ENCODE measurements around the gene GFAP.

The GFAP gene

DNA sequence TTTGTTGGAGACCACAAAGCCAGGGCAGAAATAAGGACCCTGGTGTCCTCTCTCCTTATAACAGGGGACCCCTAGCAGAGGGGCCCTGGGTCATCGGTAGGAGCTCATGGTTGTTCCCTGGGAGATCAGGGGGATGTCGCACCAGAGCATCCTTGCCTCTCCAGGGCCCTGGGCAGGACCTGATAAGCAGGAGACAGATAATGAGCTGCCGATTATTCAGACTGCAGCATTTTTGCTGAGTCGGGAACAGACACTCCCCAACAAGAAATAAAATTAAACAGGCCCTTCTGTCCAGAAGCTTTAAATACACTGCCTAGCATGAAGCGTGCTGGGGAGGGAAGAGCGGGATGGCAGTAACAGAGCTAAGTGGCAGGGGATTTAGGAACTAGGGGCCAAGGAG lies 15.4 kb upstream of the GFAP start:
- DNase-seq: no peak

DNA sequence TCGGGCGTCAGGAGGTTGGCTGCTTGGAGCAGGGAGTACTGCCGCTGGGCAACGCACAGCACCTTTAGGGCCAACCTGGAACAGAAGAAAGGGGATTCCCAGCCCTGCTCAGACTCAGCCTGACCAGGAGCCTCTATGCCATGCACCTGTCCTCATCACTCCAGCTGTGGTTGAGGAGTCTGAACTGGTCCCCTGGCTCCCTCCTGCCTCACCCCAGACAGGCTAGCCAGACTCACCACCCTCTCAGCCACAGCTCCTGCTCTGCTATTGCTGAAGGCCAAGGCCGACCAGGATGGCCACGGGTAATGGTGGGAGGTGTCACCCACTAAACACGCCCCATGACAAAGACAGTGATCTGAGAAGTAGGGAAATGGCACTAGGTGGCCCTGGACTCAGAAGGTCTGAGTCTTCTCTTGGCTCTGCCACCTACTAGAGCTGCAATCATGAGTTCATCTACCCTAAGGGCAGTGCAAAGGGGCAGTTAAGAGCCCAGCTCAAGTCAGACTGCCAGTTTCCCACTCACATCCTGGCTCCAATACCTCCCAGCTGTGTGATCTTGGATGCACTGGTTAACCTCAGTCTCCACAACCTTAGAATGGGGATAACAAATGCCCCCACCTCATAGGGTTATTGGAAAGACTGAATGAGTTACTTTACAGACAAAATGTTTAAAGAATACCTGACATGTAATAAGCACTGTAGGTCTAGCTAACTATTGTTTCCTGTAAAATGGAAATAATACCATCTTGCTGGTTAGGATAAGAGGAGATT lies 13.8 kb upstream of the GFAP start:
- DNase-seq: no peak

DNA sequence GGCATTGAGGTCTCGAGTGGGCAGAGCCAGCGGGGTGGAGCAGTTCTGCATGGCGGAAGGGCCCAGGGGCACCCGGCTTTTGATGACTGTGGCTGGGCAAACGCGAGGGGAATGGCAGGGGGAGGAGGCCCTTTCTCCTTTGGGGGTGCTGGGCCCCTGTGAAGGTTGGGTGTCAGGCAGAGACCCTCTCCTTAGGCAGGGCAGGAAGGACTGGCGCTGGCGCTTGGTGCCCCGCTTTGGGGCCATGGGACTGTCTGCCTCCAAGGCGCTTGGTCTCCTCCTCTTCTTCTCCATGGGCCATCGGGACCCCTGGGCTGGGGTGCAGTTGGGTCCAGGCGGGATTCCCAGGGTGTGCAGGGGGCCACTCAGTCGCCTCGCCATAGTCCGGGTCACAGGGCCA lies 12.8 kb upstream of the GFAP start:
- no peak for DNase-seq

DNA sequence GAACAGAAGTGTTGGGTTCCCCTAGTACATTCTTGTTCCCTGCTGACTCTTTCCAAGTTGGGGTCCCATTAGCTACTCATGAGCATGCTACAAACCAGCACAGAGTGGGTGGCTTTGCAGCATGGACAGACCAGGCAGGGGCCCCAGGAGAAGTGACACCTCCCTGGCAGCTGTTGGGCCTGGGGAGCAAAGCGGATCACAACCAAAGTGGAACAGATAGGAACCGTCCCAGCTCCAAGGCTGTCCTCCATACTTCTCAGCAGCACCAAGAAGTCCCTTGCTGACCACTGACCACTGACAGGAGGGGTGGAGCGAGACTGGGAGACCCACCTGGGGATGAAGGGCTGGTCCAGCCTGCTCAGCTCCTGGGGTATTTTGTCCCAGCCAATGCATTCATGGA lies 12.4 kb upstream of the GFAP start:
- DNase-seq: no peak

DNA sequence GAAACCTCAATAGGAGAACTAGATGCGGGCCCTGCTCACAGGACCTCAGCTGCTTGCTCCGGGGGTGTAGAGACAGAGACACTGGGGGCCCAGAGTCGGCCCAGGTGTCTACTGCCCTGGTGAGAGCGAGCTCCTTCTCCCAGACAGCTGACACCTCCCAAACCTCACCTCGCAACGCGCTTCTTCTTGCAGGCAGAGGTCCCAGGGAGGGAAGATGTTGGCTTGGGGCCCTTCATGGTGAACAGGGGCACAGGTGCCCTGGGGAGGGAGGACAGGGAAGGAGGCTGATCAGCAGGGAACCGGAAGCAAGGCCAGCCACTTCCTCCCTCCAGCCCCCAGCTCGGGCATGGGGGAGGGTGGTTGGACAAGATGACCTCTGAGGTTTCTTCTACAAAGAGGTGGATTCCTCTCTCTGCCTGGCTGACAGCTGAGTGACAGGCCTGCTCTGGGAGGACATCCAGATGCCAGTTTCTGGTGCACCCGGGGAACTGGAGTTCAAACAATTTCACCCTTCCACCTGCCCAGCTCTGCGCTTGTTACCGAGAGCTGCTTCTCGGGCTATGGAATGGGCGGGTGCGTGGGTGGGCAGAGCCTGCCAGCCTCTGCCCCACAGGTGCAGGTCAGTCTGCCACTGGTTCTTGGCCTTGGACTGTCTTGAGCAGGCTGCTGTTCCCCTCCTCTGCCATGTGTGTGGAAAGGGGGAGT lies 11.7 kb upstream of the GFAP start:
- DNase-seq: no peak

DNA sequence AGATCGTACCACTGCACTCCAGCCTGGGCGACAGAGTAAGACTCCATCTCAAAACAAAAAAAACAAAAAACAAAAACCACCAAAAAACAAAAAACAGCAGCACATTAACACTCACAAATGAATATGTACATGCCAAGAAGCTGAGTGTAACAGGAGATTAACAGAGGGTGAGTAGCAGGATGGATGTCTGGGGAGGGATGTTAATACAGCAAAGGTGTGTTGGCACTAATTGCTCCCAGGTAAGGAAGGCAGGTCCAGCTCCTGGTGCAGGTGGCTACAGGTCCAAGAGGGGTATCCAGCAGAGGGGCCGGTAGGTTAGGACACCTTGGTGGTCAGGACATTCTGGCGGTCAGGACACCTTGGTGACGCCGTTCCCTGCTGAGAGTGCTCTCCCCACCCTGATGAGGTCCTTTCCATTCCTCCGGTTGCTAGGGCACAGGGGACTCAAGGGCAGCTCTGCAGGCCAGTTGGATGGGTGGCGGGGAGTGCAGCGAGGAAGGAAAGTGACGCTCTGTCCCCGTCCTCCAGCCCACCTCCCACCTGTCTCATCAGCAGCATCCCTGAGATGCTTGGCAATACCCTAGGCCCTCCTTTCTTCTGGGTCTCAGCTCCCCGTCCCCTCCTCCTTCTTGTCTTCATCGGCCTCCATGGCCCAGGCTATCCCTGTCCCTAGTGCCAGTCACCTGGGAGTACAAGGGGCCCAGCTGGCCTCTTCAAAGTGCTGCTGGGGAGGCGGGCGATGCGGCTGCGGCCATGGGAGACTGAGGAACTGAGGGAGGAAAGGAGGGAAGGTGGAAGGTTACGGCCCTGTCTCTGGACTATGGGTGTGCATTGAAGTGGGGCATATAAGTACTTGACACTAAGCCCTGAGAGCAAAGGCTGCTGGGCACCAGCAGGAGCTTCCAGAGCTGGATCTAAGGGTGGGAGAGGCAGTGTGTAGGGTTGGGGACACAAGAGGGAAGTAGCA lies 10.7 kb upstream of the GFAP start:
- no peak for DNase-seq

DNA sequence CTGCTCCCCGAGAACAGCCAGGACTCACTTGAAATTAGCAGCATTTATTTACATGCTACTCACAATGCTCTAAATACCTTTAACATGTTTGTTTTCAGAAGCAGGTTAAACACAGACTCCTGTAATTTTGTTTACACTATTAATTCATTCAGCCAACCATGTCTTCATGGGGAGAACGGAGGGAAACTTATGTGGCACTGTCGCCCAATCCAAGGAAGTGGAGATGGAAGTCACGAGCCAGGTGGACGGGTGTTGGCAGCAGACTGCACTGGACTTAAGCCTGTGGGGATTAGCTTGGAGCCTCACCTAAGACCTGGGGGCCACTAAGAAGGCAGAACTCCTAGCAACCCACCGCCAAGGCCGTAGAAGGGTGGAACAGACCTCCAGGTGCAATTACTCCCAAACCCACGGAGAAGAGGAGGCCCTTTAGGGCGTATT lies 8.8 kb upstream of the GFAP start:
- DNase-seq: no peak

DNA sequence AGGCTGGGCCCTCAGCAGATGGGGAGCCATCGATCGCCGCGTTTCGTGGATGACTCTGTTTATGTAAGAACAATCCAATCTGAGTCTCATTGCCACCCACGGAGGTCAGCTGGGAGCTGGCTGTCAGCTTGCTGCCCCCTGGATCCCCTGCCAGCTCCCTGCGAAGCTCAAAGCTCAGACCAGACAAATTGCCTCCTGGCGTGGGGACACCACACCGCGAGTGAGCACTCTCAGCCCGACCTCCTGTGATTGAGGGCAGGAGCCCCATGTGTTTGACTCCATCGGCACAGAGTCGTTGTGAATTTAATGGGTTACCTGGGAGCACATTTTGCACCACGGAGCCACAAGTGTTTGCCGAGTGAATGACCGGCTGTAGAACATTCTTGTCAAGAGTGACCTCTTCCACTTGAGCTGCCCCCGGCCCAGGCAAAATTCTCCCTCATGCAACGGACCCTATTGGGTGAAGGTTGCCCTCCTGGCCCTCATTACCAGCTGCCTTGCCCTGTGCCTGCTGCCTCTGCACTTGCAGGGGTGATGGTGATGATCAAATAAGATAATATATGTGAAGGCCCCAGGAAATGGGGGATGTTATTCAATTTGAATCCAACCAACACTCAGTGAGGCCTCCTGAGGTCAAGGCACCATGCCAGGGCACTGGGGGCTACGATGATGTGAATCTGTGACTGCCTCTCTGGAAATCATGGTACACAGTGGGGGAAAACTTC lies 7.6 kb upstream of the GFAP start:
- DNase-seq: no peak

DNA sequence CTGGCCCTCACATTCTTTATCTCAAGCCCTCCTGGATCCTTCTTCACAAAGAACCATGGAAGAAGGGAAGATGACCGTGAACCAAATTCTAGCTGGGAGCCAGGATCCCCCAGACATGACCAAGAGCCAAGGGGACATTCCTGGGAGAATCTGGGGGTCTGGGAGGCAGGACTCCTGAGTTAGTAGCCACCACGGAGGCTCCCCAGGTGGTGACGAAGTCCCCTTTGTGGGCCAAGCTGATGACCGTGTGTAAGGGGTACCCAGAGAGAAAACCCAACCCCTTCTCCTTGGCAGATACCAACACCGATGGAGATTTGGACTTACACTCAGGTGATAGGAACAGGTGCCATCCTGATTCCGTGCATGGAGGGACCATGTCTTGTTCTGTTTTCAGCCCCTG lies 6.8 kb upstream of the GFAP start:
- DNase-seq: no peak

DNA sequence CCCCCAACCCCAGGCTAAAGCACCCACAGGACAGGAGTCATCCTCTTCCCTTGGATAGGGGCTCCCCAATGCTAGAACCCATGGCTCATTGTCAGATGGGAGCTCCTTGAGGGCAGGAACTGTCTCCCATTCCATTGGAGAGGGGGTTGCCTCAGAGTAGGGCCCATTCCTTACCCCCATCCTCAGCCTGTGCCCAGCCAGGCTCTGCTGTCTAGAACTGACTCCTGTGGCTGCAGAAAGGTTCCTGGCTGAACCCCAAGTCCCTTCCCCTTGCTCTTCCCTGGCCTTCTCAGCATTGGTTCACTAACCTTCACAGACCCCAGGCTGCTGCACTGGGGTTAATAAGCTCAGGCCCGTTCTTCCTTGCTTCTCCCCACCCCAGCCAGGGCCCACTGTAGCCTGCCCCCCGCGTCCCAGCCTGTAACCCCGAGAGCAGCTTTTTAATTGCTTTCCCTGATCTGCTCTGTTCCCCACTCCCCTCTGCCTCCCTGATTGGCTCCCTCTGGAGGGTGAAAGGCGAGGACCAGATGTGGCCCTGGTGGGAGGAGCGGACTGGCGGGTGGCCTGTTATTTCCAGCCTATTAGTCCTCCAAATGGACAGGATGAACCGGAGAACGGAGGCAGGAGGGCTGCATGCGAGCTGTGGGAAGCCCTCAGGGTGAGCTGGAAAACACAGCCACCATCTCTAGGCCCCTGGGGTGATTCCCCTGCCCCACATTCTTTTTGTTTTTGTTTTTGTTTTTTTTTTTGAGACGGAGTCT lies 6.0 kb upstream of the GFAP start:
- no peak for DNase-seq

DNA sequence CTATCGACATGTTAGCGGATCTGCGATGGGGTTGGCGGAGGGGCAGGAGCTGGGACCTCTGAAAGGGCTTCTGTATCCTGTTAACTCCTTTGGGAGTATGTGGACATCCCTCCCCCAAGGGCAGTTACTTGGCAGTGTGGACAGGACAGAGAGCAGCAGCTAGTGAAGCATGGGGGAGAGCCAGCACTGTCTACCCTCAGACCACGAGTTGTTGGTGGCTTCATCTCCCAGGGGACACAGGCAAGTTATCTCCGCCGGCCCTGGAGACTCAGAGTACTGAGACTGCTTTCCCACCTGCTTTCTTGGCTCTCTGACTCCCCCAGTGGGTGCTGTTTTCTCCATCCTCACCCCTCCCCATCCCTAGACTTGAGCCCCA lies 5.3 kb upstream of the GFAP start:
- DNase-seq: no peak

DNA sequence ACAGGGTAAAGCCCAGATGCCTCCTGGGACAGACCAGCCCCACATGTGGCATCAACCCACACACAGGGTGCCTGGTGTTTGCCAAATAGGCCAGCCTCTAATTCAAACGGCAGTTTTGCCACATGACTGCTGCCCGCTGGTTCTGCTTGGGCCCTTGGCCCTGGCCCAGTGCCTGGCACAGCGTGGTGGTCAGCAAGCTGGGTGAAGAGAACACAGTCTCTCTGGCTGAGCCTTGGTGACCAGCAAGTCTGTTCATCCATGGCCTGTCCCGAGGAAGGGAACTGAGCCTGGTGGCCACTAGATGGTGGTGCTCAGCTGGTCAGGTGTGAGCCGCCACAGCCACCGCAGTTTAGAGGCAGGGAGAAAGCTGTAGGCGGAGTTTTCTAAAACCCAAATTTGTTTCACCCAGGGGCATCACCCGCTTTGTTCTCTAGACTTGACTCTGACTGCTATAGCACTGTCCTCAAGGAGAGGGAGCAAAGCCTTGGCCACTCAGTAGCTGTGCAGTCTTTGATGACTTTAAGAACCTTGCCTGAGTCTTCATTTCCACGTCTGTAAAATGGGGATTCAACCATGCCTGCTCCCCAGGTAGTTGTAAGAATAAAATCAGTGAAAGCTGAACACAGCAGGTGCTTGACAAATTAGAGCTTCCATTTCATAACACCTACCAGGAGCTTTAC lies 4.7 kb upstream of the GFAP start:
- DNase-seq: peak; percentile 53 to 61

DNA sequence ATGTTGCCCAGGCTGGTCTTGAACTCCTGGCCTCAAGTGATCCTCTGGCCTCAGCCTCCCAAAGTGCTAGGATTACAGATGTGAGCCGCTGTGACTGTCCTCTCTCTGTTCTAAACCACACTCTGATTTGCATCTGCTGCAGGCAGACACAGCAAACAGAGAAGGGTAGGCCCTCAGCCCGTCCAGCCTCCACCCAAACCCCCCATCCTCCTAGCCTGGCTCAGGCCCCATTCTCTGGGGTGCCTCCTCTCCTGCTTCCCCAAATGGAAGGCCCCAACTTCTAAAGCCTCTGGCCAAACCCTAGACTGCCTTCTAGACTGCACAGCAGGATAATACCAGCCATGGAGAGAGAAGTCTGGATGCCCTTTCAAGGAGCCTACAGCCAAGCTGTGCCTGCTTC lies 4.1 kb upstream of the GFAP start:
- no peak for DNase-seq

DNA sequence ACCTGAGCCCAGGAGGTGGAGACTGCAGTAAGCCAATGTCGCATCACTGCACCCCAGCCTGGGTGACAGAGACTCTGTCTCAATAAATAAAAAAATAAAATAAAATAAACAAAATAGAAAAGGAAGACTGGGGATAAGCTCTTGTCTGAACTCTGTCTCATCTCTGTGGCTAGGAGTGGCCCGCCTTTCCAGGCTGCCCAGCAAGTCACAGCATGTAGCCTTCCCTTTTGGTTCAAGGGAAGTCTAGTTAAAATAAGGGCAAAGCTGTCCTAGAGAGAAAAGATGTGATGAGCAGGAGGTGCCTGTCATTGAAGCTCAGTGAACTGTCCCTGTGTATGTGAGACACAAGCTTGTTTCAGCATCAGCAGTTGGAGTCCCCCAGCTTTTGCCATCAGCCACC lies 2.7 kb upstream of the GFAP start:
- no peak for DNase-seq

DNA sequence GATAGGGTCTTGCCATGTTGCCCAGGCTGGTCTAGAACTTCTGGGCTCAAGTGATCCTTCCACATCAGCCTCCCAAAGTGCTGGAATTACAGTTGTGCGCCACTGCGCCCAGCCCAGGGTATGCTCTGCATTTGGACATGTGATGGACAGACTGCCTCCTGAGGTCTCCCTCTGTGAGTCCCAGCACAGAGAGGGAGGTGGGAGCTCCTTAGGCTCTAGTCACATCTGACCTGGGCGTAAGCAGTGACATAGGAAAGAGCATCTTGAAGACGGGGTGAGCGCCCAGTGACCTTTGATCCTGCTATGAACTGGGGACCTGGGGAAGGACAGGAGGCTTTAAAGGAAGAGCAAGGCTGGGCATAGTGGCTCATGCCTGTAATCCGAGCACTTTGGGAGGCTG lies 2.2 kb upstream of the GFAP start:
- no peak for DNase-seq

DNA sequence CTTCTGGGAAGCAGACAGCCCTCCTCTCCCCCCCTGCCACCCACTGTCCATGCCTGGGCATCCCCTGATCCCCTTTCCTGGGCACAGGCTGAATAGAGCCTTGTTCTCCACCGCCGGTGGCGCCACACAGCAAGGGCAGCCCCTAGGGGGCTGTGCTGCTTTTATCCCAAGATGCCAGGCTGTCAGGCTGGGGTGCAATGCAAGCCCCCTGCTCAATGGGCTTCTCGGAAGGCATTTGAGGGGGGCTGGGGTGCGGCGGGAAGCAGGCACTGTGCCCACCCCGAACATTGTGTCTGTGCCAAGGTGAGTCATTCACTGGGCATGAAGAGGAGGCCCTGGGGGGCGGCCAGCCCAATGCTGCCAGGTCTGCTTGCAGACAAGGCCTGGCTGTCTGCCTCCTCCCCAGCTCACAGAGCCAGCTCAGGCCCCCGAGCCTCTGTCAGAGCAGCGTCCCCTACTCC lies 1.5 kb upstream of the GFAP start:
- no peak for DNase-seq

DNA sequence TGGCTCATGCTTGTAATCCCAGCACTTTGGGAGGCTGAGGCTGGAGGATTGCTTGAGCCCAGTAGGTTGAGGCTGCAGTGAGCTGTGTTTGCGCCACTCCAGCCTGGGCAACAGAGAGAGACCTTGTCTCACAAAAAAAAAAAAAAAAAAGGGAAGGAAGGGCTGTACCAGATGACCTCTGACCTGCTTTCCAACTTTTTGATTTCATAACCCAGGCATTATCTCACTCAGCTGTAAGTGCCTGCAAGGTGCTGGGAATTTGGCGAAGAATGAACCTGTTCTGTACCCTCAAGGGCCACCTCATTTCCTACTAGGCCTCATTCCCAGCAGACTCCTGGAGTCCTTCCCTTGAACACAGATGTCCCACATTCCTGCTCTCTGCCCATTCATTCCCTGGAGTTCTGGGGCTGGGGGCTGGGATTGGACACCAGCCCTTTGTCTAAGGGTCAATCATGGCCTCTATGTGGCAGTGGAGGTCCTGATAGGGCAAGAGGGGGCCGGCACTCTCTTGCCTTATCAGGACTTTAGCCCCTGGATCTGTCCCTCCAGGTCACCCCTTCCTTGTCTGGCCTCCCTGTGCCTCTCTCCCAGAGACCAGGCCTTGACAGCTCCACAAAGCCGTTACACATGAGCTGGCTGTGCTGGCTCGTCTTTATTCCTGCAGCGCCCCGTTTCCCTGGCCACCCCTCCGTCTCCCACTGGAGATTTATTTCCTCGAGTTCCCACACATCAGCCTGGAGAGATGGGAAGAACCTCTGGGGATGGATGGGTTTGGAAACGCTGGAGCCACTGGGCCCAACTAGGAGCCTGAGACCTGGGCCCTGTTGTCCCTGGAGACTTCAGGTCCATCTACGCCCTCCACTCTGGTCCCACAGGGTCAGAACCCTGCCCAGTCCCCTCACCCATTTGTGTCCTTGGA lies 821 bp upstream of the GFAP start:
- DNase-seq: no peak

DNA sequence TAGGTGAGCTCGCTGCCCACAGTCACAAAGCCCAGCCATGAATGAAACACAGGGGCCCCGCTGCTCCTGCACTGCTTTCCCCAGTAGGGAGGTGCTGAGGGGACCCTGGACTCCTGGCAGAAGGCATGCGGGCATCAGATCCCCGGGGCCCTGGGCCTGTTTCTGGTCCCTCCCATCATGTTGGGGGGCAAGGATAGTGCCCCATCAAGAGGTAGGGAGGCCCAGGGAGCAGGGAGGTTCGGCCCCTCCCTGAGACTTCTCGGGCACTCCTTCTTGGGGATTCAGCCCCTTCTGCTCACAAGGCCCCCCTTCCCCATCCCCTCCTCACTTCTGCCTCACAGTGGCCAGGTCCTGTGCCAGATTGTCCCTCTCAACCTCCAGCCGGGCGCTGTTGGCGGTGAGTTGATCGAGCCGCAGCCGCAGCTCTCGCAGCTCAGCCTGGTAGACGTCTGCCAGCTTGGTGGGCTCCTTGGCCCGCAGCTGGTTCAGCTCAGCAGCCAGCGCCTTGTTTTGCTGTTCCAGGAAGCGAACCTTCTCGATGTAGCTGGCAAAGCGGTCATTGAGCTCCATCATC lies 515 bp downstream of the GFAP start:
- DNase-seq: no peak

DNA sequence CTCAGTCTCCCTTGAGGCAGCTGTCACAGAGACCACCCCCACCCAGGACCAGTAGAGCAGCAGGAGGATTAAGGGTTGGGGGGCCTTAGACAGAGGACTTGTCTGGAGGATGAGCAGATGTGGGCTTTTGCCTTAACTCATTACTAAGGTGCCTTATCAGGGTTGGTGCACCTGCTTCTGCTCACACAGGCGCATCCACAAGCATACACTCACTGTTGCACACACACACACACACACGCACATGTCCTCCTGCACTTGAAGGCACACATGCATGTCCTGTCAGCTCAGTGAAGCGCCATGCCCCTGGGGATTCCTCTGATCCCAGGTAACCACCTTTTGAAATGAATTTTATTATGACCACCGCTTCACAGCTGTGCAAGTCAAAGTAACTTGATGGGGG lies 1.2 kb downstream of the GFAP start:
- no peak for DNase-seq

DNA sequence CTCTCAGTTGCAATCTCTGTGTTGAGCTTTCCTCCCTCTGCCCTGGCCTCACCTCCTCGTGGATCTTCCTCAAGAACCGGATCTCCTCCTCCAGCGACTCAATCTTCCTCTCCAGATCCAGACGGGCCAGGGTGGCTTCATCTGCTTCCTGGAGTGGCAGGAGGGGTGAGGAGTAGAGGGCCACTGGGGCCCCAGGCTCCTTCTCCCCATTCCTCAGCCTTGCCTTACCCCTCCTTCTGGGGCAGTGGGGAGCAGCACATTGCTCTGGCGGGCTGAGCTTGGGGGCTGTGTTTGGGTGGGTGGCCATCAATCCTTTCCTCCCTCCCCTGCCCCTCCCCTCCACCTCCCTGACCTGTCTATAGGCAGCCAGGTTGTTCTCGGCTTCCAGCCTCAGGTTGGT lies 1.6 kb downstream of the GFAP start:
- DNase-seq: no peak
